ENCODE data around the gene PCGF3. TPM values are rescaled to one million over a fixed set of nuclear protein-coding genes. Genes with fewer than 3 reads are reported as not detected.

The PCGF3 gene, protein sequence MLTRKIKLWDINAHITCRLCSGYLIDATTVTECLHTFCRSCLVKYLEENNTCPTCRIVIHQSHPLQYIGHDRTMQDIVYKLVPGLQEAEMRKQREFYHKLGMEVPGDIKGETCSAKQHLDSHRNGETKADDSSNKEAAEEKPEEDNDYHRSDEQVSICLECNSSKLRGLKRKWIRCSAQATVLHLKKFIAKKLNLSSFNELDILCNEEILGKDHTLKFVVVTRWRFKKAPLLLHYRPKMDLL
- 54.7 and 58.7 TPM in 2 replicates for total RNA-seq

DNA sequence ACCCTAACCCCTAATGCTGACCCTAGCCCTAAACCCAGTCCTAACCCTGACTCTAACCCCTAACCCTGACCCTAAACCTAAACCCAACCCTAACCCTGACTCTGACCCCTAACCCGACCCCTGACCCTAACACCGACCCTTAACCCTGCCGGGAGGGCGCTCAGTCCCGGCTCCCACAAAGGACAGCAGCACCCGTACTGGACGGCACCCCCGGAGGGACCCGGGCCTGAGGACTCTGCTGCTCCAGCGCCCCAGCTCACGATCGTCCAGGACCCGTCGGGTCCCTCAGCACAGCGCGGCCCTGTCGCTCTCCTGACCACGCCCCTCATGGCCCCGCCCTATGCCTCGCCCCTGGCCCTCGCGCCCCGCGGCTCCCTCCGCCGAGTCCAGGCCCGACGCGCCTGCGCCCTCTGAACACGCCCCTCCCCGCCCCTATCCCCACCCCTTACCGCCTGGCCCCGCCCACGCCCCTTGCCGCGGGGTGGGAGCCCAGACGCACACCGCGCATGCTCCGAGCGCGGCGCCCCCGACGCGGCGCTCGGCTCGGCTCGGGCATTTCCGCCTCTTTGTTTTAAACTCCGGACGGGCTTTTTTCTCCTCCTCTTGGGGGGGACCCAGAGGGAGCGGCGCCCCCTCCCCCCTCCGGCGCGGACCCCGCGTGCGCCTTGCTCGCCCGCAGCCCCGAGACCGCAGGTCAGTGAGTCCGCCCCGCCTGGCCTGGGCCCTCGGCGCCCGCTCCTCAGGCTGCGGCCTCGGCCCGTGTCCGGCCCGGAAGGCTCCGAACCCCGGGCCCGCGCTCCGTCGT, at the start of gene PCGF3:
TSS of gene PCGF3 (plus strand) at position 555 of the 805 bp plus-strand sequence. CDS start 27,849 bp downstream, outside the sequence.

DNA sequence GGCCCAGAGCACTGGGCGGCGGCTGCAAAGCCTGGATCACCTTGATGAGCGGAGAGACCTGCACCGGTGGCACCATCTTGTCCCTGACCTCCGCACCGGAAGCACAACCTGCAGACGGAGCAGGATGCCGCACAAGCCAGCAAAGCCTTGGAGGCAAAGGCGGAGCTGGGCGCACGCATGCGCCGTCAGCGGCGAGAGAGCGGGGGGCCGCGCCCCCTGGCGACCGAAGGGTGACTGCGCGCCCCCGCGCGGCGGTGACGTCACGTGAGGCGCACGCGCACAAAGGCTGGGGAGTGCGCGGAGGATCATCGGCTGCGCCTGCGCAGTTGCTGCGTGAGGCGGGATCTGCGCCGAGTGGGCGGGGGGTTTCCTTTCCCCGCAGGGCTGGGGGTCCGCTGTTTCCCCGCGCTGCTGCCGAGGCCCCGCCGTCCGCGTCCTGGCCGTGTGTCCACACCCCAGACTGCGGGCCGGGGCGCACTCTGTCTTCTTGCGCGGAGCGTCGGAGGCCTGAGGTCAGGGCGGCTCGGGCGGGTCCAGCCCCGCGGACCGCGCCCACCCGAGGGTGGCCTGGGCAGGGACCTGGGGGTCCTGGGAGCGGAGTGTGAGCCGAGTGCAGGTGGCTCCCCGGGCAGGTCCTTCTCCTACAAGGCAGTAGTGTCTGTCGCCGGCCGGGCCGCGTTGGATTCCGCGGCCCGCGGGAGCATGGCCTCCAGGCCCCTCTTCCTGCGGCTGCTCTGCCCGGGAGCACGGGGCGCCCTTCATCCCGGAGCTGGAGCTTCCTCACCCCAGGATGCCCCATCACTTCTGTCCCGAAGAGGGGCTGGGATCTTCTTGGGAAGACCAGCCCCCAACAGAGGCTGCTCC, 31.2 kb upstream of the PCGF3 start, which contains the start of the genes ATP5ME and MYL5:
TSS of gene ATP5ME (minus strand) at position 105 of the 864 bp plus-strand sequence. CDS start at position 76, 29 bp downstream.
TSS of gene MYL5 (plus strand) at position 371 of the 864 bp plus-strand sequence. CDS start 3,485 bp downstream, outside the sequence.

DNA sequence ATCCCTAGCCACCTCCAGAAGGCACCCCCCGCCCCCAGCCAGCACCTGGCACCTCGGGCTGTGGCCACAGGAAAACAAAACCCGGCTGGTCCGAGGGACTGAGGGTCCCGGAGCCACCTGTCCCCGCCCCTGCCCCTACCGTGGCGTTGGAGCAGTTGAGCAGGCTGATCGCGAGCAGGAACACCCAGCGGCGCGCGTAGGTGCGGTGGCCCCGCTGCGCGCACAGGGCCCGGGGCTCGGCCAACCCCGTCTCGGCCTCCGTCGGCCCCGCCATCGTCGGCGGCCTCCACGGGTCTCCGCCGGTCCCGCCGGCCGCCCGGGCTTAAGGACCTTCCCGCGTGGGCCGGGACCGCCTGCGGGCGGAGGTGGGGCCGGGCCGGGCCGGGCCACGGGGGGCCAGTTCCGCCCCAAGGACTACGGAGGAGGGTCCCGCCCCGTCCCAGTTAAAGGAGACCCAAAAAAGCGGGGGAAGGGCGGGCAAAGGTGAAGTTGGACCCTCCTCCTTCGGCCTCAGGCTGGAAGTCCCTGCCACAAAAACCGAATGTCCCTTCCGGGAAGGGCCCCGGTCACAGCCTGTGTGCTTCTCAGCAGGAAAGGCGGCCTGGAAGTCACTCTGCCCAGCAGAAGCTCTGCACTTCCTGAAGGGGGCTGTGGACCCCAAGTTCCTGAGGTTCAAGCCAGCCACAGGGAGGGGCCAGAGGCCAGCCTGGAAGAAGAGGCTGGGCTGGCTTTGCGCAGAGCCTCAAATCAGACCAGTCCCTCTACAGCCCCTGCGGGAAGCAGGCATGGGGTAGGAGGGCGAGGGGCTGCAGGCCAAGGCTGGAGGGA, 16.6 kb upstream of the PCGF3 start, which contains the start of gene SLC49A3:
TSS of gene SLC49A3 (minus strand) at position 298 of the 828 bp plus-strand sequence. CDS start at position 274, 24 bp downstream.

Other genes starting within 250 kb of the PCGF3 start
- gene ZNF721, start 206.7 kb upstream of the PCGF3 start, total RNA-seq: 28.6 and 28.7 TPM in 2 replicates
- gene PIGG, start 206.6 kb upstream of the PCGF3 start, total RNA-seq: 40.9 and 44.4 TPM in 2 replicates
- gene TMEM271, start 129.5 kb upstream of the PCGF3 start, total RNA-seq: not detected in 2 replicates
- gene PDE6B, start 80.3 kb upstream of the PCGF3 start, total RNA-seq: 0.53 and 1.1 TPM in 2 replicates
- 82.3 and 83.9 TPM in 2 replicates for gene ATP5ME, start 31.6 kb upstream of the PCGF3 start, total RNA-seq
- gene MYL5, start 31.3 kb upstream of the PCGF3 start, total RNA-seq: 6.7 and 7.6 TPM in 2 replicates
- 1.1 and 2.4 TPM in 2 replicates for gene SLC49A3, start 16.7 kb upstream of the PCGF3 start, total RNA-seq
- 0.13 and 0.36 TPM in 2 replicates for gene CPLX1, start 120.3 kb downstream of the PCGF3 start, total RNA-seq
- gene GAK, start 226.5 kb downstream of the PCGF3 start, total RNA-seq: 52.4 and 74.2 TPM in 2 replicates
- gene TMEM175, start 226.6 kb downstream of the PCGF3 start, total RNA-seq: 5.1 and 5.5 TPM in 2 replicates